NCI-H1694 treated with DMSO at 0.1 percent for 48 hours (cell line): ENCODE results near the gene PRDM16.

ENCODE experiments used
- DNase-seq: peaks from one replicate; lab custom pipeline; 2025; lab: John Stamatoyannopoulos, UW

The PRDM16 gene

GRCh38 chr1:3432306-3432705, 363.3 kb downstream of the PRDM16 start:
- DNase-seq, result no peak

GRCh38 chr1:3433076-3433475, 364.1 kb downstream of the PRDM16 start:
- no peak for DNase-seq

DNA sequence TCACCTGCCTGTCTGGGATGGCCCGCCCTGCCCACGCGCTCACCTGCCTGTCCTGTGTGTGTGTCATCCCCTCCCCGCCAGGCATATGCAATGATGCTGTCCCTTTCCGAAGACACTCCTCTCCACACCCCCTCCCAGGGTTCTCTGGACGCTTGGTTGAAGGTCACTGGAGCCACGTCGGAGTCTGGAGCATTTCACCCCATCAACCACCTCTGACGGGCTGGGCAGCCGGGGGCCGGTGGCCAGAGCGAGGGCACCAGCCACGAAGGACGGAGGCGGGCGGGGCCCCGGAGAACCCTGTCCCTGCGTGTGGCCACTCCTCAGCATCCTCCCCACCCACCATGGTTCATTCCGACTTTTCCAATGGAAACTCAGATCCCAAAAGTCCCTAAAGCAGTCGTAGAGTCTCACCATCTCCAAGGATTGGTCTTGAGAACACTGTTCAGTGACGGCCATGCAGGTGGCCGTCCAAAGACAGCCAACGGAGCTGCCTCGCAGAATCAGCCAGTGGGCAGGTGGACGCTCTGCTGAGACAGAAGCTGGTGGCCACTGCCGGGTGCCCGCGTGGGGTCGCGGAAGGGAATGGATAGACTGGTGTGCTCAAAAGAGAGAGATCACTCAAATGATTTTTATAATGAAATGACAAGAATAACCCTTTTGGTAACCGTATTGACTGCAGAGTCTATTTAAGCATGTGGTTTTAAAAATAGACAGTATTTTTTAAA, 364.8 kb downstream of the PRDM16 start:
- no peak for DNase-seq

DNA sequence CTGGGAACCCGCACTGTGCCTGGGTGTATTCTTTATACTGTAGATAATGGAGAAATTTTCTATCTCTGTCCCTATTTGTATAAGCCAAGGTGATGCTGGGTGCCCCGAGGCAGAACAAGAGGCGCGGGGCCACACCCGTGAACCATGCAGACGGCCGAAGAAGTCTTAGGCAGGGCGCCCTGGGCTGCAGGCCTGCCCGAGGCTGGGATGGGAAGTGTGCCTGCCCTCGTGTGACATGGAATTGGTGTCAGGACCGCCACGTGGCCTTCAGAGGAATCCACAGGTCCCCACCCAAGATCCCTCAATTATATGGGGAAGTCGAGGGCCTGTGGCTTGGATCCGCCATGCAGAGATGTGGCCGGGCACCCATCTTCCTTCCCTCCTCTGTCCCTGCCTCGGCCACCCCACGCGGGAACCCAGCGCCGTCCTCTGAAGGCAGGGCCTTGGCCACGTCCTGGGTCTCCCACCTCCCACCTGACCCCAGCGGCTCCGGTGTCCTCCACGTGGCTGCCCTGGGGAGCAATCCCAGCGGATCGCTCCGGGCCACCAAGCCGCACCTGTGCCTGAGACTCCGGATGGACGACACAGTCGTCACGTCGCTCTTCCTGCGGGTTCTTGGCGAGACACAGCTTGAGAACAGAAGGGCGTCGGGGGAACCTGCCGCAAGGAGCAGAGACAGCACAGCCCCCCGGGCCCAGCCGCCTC, 365.6 kb downstream of the PRDM16 start:
- DNase-seq, result no peak

- DNase-seq, result no peak
Observed at GRCh38 chr1:3435666-3436065, 366.7 kb downstream of the PRDM16 start.

GRCh38 chr1:3436451-3436850, 367.4 kb downstream of the PRDM16 start:
- no peak for DNase-seq

- DNase-seq, result no peak
Observed at GRCh38 chr1:3436901-3437300, 367.9 kb downstream of the PRDM16 start.

GRCh38 chr1:3438661-3439180, 369.7 kb downstream of the PRDM16 start:
- DNase-seq, result no peak

- no peak for DNase-seq
Observed at GRCh38 chr1:3439346-3440299, 370.6 kb downstream of the PRDM16 start.

DNA sequence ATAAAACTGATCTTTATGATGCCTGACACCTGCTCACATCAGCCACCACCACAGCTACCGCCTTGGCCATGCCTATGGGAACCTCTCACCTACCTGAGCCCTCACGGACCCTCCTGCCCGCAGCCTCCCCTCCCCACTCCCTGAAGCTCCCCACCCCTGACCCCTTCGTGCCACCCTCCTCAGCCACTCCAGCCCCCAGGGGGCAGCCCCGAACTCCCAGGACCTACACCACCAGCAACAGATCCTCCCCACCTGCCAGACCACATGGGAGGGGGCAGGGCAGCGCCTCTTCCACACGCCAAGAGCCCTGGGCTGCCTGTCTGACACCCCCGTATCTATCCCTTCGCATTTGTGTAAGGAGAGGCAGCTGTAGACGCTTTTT, 371.3 kb downstream of the PRDM16 start:
- DNase-seq, result no peak

DNA sequence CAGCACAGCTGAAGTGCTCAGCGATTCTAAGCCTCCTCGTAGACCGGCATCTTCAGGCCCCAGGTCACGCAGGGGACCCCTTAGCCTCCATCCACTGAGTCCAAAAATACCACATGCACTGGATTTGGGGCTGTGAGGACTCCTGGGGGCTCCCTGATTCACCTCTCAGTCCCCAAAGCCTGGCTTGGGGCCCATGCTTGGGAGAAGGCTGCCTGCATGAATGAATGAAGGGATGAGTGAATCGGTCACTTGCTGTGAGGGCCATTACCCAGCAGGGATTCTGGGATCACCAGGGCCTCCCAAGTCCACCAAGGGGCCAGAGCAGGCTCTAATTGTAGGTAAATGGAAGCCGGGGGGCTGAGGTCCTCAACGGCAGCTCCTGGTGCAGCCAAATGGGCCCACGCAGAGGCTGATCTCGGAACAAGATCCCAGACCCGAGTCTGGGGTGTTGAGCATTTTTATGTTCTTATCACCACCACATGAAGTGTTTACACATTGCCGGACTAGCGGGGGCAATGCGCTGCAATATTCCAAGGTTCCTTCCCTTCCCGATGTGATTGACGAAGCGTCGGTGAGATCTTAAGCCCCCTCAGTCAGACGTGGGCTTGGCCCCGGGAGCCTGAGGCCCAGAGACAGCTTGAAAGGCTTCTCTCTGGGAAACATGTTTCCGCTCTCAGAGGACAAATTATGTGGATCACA, 371.9 kb downstream of the PRDM16 start:
- DNase-seq, result no peak

- DNase-seq, result no peak
Observed at GRCh38 chr1:3441410-3441847, 372.4 kb downstream of the PRDM16 start.

GRCh38 chr1:3441880-3442279, 372.9 kb downstream of the PRDM16 start:
- DNase-seq, result no peak

DNA sequence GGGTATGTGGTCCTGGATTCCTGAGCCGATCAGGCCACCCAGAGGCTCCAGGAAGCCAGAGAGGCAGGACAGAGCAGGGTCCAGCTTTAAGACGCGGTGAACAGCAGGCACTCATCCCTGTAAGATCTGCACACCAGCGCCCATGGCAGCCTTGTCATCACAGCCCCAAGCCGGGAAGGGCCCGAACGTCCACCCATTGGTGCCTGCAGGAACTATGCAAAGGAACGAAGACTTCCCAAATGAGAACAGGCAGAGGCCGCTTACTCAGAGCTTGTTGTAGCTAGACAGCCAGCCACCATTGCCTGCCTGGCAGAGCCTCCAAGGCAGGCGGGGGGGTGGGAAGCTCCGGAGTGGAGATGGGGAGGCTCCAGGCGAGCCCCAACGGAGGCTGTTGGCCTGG, 373.3 kb downstream of the PRDM16 start:
- DNase-seq, result no peak

DNA sequence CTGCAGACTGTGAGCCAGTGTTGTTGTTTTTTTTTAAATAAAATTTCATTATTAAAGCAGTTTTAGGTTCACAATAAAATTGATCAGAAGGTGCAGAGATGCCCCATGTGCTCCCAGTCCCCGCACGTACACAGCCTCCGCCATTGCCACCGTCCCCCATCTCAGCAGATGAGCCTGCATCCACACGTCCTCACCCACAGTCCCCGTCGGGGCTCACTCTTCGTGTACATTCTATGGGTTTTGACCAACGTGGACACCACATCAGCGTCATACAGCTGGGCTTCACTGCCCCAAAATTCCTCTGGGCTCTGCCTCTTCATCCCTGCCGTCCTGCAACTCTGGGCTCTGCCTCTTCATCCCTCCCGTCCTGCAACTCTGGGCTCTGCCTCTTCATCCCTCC, 373.9 kb downstream of the PRDM16 start:
- no peak for DNase-seq

DNA sequence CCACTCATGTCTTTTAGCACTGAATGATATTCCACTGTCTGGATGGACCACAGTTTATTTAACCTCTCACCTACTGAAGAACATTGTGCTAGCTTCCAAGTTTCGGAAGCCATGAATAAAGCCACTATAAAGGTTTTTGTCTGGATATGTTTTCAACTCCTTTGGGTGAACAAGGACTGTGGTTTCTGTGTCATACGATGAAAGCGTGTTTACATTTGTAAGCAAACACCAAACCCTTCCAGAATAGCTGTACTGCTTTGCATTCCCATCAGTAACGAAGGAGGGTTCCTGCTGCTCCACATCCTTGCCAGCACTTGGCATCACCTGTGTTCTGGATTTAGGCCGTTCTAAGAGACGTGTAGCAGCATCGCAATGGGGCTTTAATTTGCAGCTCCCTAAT, 374.8 kb downstream of the PRDM16 start:
- DNase-seq, result no peak

GRCh38 chr1:3444298-3444697, 375.3 kb downstream of the PRDM16 start:
- no peak for DNase-seq

- no peak for DNase-seq
Observed at GRCh38 chr1:3444736-3445135, 375.7 kb downstream of the PRDM16 start.

DNA sequence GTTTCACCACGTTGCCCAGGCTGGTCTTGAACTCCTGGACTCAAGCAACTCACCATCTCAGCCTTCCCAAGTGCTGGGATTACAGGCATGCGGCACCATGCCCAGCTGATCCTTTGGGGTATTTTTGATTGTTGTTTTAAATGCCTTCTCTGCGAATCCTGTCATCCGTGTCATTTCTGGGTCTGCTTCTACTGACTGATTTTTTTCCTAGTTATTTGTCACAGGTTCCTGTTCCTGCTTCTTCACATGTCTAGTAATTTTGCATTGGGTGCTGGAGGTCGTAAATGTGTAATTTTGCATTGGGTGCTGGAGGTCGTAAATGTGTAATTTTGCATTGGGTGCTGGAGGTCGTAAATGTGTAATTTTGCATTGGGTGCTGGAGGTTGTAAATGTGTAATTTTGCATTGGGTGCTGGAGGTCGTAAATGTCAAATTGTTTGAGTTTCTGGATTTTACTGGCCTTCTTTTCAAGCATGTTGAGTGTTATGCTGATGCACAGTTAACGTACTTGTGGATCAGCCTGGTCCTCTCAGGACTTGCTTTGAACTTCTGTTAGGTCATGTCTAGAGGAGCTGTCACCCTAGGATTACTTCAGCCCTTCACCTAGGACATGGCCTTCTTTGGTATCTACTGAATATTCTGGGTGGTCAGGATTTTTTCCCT, 381.3 kb downstream of the PRDM16 start:
- DNase-seq, result no peak

DNA sequence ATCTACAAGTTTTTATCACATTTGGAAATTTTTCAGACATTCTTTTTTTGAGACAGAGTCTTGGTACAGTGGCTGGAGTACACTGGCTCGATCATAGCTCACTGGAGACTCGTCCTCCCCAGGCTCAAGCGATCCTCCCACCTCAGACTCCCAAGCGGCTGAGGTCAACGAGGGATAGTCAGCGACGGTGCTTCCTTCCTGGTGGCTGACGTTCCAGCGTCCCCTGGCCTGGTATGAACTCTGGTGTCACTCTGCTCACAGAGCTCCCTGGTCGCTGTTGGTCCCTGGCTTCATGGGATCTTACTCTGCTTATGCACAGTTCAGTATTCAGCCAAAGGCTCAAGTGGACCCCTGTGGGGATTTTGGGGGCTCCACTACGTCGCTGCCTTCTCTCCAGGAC, 382.0 kb downstream of the PRDM16 start:
- DNase-seq, result no peak
